ES-I3 (cell line): Measurements from ENCODE around the gene FAM171A1.
"Not testable (repeated sequence)": the region's sequence is repeated elsewhere in the genome, so short reads cannot be mapped to it uniquely, and the experiment has no call there.

Source experiments
- H3K36me3 ChIP-seq: 2 replicates; pipeline ENCODE4 v1.6.1; 2013; ENCODE audit warnings: mild to moderate bottlenecking, low read length, control low read depth, moderate library complexity; ENCODE audit not compliant: insufficient read depth
- H3K4me1 ChIP-seq: 2 replicates; pipeline ENCODE4 v1.6.1; 2013; ENCODE audit warnings: mild to moderate bottlenecking, control low read depth, low read length; ENCODE audit not compliant: insufficient read depth
- H3K9ac ChIP-seq: 2 replicates; pipeline ENCODE4 v1.6.1; 2013; ENCODE audit warnings: low read depth, mild to moderate bottlenecking, low read length, moderate library complexity
- H3K9me3 ChIP-seq: 2 replicates; pipeline ENCODE4 v1.6.1; 2013; ENCODE audit warnings: mild to moderate bottlenecking, low read length, moderate library complexity; ENCODE audit not compliant: control insufficient read depth, insufficient read depth

Gene FAM171A1

GRCh38 chr10:15370856-15371701 lies at the start of gene FAM171A1:
TSS of gene FAM171A1 (minus strand) at chr10:15371289. CDS start at chr10:15371052, 237 bp downstream.
- no peaks in the 10 kb centered on the region for H3K36me3 ChIP-seq
- H3K9me3 ChIP-seq: no peaks in the 10 kb centered on the region
- peak within 1 kb of the TSS; percentile 73 for H3K9ac ChIP-seq
- peaks cover 10% of the 10 kb centered on the region for H3K4me1 ChIP-seq

DNA sequence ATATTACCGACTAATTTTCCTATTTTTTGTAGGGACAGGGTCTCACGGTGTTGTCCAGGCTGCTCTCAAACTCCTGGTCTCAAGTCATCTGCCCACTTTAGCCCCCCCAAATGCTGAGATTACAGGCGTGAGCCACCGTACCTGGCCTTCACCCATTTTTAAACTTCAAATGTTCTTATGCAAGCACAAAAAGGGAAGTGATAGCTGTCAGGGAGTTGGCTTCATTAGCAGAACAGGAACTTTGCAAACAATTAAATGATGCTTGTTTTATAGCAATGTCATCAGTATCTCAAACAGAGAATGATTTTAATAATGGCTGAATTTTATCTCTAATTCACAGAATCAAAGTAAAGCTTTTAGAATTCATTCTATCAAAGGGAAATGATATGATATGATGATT lies 49.8 kb upstream of the FAM171A1 start:
- Histone ChIP-seq H3K9me3 (no peaks in the 10 kb centered on the region; the same call in 1 of the 2 replicates), H3K36me3 (no peaks in the 10 kb centered on the region)

DNA sequence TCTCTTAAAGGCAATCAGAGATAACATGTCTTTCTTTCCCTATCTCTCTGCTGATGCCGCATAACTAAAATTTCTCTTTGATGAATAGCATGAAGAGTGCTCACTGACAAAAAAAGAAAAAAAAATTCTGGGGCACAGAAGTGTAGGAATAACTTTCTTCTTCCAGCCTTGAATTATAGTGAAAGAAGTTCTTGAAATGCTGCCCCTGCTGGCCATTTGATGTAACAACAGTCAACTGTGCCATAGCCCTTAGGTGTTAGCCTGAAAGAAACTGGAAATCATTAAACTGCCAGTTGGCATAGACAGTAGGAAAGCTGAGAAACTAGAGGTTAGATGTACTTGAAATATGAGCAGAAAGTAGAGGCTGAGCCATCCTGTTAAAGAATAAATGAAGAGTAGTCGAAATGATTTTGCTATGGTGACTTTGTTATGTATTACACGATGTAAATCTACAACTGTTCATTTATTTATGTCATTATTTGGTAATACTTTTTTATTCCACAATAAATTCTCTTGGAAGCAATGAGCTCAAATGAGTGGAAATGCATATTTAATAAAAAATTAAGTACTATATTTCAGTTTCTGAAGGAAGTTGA lies 48.3 kb upstream of the FAM171A1 start:
- no peaks in the 10 kb centered on the region for H3K36me3 ChIP-seq
- no peaks in the 10 kb centered on the region for H3K4me1 ChIP-seq
- no peaks in the 10 kb centered on the region; the same call in 1 of the 2 replicates for H3K9me3 ChIP-seq
- no peak overlapping the region for H3K9ac ChIP-seq

More for the DNA sequence above, 49.8 kb upstream of the FAM171A1 start:
- Histone ChIP-seq H3K9ac (no peak overlapping the region), H3K4me1 (no peaks in the 10 kb centered on the region)

- no peaks in the 10 kb centered on the region for H3K36me3 ChIP-seq
- H3K9me3 ChIP-seq: no peaks in the 10 kb centered on the region; the same call in 1 of the 2 replicates
- no peaks in the 10 kb centered on the region for H3K4me1 ChIP-seq
- no peak overlapping the region for H3K9ac ChIP-seq
These were observed 44.9 kb upstream of the FAM171A1 start for GRCh38 chr10:15416034-15416433.

DNA sequence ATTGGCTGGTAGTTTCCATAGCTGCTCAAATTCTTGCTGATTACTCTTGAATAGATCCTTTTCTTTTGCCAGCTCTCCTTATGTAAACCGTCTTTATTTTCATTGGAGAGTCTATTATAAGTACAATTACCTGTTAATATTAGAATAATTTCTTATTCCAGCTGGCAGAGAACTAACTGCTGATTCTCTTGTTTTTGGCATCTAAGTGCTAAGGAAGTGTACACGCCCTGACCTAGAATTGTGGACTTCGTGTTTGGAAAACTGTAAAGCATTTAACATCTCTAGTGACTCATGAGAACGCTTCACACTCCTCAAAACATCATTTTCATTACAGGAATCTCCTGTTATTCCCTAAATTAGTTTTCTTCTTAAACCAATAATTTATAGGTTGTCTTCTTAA lies 39.9 kb upstream of the FAM171A1 start:
- Histone ChIP-seq H3K36me3 (no peaks in the 10 kb centered on the region), H3K9ac (no peak overlapping the region), H3K9me3 (no peaks in the 10 kb centered on the region; the same call in 1 of the 2 replicates), H3K4me1 (no peaks in the 10 kb centered on the region)

- not testable (repeated sequence) for H3K36me3 ChIP-seq, H3K9ac ChIP-seq, H3K9me3 ChIP-seq, H3K4me1 ChIP-seq
These were observed 38.3 kb upstream of the FAM171A1 start for GRCh38 chr10:15409350-15409749.

GRCh38 chr10:15408557-15408956 lies 37.5 kb upstream of the FAM171A1 start:
- H3K36me3 ChIP-seq: no peaks in the 10 kb centered on the region
- H3K4me1 ChIP-seq: no peaks in the 10 kb centered on the region
- no peaks in the 10 kb centered on the region for H3K9me3 ChIP-seq
- H3K9ac ChIP-seq: no peak overlapping the region

DNA sequence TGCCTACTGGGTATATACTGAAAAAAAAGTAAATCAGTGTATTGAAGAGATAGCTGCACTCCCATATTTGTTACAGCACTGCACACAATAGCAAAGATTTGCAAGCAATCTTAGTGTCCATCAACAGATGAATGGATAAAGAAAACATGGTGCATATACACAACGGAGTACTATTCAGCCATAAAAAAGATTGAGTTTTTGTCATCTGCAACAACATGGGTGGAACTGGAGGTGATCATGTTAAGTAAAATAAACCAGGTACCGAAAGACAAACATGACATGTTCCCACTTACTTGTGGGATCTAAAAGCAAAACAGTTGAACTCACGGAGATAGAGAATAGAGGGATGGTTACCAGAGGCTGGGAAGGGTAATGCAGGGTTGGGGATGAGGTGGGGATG lies 34.2 kb upstream of the FAM171A1 start:
- Histone ChIP-seq H3K9ac (no peak overlapping the region), H3K4me1 (no peaks in the 10 kb centered on the region)

GRCh38 chr10:15401382-15401781 lies 30.3 kb upstream of the FAM171A1 start:
- H3K9ac ChIP-seq: no peak overlapping the region
- H3K36me3 ChIP-seq: no peaks in the 10 kb centered on the region; the same call in 1 of the 2 replicates
- H3K4me1 ChIP-seq: no peaks in the 10 kb centered on the region
- H3K9me3 ChIP-seq: no peaks in the 10 kb centered on the region

More for the DNA sequence above, 34.2 kb upstream of the FAM171A1 start:
- Histone ChIP-seq H3K9me3 (no peaks in the 10 kb centered on the region), H3K36me3 (no peaks in the 10 kb centered on the region)

GRCh38 chr10:15400461-15400860 lies 29.4 kb upstream of the FAM171A1 start:
- H3K9me3 ChIP-seq, H3K9ac ChIP-seq, H3K4me1 ChIP-seq, H3K36me3 ChIP-seq: not testable (repeated sequence)

DNA sequence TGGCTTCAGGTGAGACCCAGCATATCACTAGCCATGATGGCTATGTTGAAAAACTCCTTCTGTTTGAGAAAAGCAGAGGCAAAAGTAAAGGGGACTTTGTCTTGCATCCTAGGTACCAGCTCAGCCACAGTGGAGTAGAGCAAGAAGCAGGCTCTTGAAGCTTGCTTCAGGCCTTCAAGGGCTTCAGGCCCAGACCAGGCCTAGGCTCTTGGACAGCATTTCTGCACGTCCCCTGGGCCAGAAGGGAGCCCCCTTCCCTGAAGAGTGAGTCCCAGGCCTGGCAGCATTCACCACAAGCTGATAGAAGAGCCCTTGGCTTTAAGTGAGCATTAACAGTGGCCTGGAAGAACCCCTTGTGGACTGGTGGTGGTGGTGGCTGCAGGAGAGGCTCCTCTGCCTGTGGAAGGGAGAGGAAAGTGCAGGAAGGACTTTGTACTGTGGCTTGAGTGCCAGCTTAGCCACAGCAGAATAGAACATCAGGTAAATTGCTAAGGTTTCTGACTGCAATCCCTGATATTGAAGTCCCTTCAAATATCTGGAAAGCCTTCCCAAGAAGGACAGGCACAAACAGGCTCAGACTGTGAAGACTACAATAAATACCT lies 28.1 kb upstream of the FAM171A1 start:
- Histone ChIP-seq H3K4me1 (no peaks in the 10 kb centered on the region), H3K36me3 (no peaks in the 10 kb centered on the region; the same call in 1 of the 2 replicates), H3K9ac (no peak overlapping the region), H3K9me3 (no peaks in the 10 kb centered on the region)

DNA sequence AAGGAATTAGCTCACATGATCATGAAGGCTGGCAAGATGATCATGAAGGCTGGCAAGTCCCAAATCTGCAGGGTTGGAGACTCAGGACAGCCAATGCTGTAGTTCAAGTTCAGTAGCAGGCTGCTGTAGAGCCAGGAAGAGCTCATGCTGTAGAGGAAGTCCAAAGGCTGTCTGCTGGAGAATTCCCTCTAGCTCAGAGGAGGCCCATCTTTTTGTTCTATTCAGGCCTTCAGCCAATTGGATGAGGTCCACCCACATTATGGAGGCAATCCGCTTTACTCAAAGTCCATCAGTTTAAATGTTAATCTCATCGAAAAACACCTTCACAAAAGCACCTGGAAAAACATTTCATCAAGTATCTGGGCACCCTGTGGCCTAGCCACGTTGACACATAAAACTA lies 24.8 kb upstream of the FAM171A1 start:
- no peaks in the 10 kb centered on the region for H3K4me1 ChIP-seq
- H3K9me3 ChIP-seq: no peaks in the 10 kb centered on the region
- no peaks in the 10 kb centered on the region; the same call in 1 of the 2 replicates for H3K36me3 ChIP-seq
- no peak overlapping the region for H3K9ac ChIP-seq

- no peaks in the 10 kb centered on the region for H3K36me3 ChIP-seq
- H3K9ac ChIP-seq: no peak overlapping the region
- H3K9me3 ChIP-seq: no peaks in the 10 kb centered on the region
- H3K4me1 ChIP-seq: no peaks in the 10 kb centered on the region
These were observed 22.2 kb upstream of the FAM171A1 start for GRCh38 chr10:15393139-15393825.

GRCh38 chr10:15391491-15391890 lies 20.4 kb upstream of the FAM171A1 start:
- Histone ChIP-seq H3K36me3 (no peaks in the 10 kb centered on the region), H3K9me3 (no peaks in the 10 kb centered on the region), H3K4me1 (no peaks in the 10 kb centered on the region), H3K9ac (no peak overlapping the region)
